Right lobe of liver (tissue), 6 donors: ENCODE data around the gene DPP7. TPM values are rescaled to one million over a fixed set of nuclear protein-coding genes. Genes with fewer than 3 reads are reported as not detected.

Experiments used
- ATAC-seq, 4 donors: fragments of 200-7000 bp; cut with Tn5 transposase; one replicate each; pipeline ENCODE4 v1.9.1; 2020; ENCODE audit warnings: mild to moderate bottlenecking in 4 of 4, moderate library complexity in 4 of 4
- DNase-seq, 3 donors: peaks; one replicate each; pipeline ENCODE4 v3.0.0-alpha.2; 2020
- H3K27ac ChIP-seq, 3 donors: fragments of 200-600 bp; one replicate each; pipeline ENCODE4 v1.8.0; 2022
- H3K27me3 ChIP-seq, 2 donors: fragments of 200-600 bp; one replicate each; pipeline ENCODE4 v1.8.0; 2022
- H3K36me3 ChIP-seq, 4 donors: fragments of 200-600 bp; sonication (generic) in 1 of 4; one replicate each; pipeline versions ENCODE4 v1.5.1 to v1.8.0; 2017 to 2022; ENCODE audit warnings: control low read depth in 1 of 4
- H3K4me1 ChIP-seq, 4 donors: fragments of 200-600 bp; sonication (generic) in 1 of 4; one replicate each; pipeline versions ENCODE4 v1.5.1 to v1.8.0; 2017 to 2022; ENCODE audit warnings: control low read depth in 1 of 4
- H3K4me3 ChIP-seq, 3 donors: fragments of 200-600 bp; one replicate each; pipeline ENCODE4 v1.8.0; 2022
- H3K9me3 ChIP-seq, 4 donors: fragments of 200-600 bp; sonication (generic) in 1 of 4; one replicate each; pipeline versions ENCODE4 v1.5.1 to v1.8.0; 2017 to 2022; ENCODE audit warnings: control low read depth in 1 of 4
- POLR2A ChIP-seq: fragments of 450-650 bp; IDR thresholded peaks from one replicate; pipeline ENCODE4 v1.6.1; 2017; ENCODE audit warnings: antibody characterized with exemption, mild to moderate bottlenecking
- WGBS: methylation state at CpG from one replicate; pipeline ENCODE4 v1.1.6; 2018; ENCODE audit warnings: low coverage, low lambda C conversion rate; ENCODE audit not compliant: insufficient coverage; ENCODE audit errors: missing lambda C conversion rate; 5-methylcytosine and 5-hydroxymethylcytosine counted together
- intact Hi-C, 2 donors: fragments of 100-400 bp; cut with DNase I; formaldehyde crosslinking; loops; one replicate each; pipeline versions ENCODE4 v1.11.2 to v1.14.1; 2022
- total RNA-seq, 6 experiments: library from RNA; depleted of rRNA in 2 of 6; stranded (reverse); fragments of >200 nt in 2 of 6; fragmentation: NEBNext Ultra II Directional in 3 of 6; extraction: Animal tissue kit (Norgen Biotek cat#: 25700) in 3 of 6; gene quantifications; one replicate each; pipeline versions ENCODE4 v1.1.0 to v1.2.4, GENCODE V29; 2016 to 2023
- TF ChIP-seq, protein P1 (sequence below), 4 donors: fragments of 200-600 bp in 3 of 4; fragments of 450-650 bp in 1 of 4; IDR thresholded peaks; one replicate each; pipeline versions ENCODE4 v1.5.1 to v1.8.0; 2016 to 2022; ENCODE audit warnings: antibody characterized with exemption in 4 of 4, mild to moderate bottlenecking in 2 of 4
- donor health status: DM: no; HTN: yes; CAD: no.
- donor health status: DM: no; HTN: no; CAD: no.
- donor health status: DM: no; HTN: no; CAD: no.
- donor health status: DM: no; HTN: yes; CAD: no.
- donor health status: DM: no; HTN: yes; CAD: no.

Gene DPP7
- total RNA-seq, 6 experiments from 2014 or later = 62.2 to 86.2 (median 66.2) TPM

DNA sequence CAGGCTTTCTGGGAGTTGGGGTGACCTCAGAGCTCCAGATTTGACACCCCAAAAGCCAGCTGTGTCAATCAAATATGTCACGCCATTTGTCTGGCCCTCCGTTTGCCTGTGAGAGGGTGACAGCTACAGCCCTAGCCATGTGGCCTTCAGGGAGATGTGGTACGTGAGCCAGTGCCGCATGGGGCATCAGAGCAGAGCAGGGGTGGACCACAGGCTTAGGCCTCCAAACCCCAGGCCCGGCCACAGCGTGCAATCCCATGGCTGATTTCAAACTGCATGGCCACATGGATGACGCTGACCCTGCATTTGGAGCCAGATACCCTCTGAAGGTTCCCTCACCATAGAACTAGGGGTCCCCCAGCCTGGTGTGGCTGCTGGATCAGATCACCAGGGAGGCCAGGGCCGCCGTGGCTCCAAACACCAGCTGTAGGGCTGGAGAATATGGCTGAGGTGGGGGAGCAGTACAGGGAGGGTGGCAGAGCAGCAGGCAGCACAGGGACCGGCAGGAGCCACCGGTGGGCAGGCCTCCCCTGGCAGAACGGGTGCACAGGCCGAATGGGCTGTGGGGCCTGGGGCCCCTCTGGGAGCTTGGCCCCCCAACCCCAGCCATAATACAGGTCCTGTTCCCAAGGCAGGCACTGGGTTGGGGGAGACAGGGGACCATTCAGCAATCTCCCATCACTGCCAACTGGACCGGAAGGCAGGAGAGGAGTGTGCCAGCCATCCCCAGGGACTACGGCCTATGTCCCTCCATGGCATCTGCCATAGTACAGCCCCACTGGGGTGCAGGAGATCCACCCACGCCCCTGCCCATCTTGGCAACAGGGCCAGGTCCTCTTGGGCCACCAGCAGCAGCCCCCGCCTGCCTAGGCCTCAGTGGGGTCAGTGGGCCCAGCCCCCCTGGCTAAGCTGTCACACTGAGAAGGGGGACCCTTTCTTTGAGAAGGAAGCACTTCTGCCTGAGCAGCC lies 45.7 kb downstream of the DPP7 start:
- no peaks in the 10 kb centered on the region for H3K36me3 ChIP-seq
- ATAC-seq (no peak), DNase-seq (peak in 1 of 3 donors; percentile 51)
- H3K27me3 ChIP-seq = peaks cover 0 to 14% of the 10 kb centered on the region in 2 donors
- no CpG with 5 or more reads among the region's 17 CpGs for WGBS
- H3K4me1 ChIP-seq = peaks cover 0 to 3% (median 0%) of the 10 kb centered on the region in 4 donors
- TF ChIP-seq, protein P1, sequence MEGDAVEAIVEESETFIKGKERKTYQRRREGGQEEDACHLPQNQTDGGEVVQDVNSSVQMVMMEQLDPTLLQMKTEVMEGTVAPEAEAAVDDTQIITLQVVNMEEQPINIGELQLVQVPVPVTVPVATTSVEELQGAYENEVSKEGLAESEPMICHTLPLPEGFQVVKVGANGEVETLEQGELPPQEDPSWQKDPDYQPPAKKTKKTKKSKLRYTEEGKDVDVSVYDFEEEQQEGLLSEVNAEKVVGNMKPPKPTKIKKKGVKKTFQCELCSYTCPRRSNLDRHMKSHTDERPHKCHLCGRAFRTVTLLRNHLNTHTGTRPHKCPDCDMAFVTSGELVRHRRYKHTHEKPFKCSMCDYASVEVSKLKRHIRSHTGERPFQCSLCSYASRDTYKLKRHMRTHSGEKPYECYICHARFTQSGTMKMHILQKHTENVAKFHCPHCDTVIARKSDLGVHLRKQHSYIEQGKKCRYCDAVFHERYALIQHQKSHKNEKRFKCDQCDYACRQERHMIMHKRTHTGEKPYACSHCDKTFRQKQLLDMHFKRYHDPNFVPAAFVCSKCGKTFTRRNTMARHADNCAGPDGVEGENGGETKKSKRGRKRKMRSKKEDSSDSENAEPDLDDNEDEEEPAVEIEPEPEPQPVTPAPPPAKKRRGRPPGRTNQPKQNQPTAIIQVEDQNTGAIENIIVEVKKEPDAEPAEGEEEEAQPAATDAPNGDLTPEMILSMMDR (IDR thresholded peaks at IDR 0.05) = no peak
- TF ChIP-seq POLR2A = no peak
- no peak overlapping the region for H3K4me3 ChIP-seq
- H3K27ac ChIP-seq = no peak overlapping the region
- H3K9me3 ChIP-seq = no peaks in the 10 kb centered on the region
- intact Hi-C loops = no loop called here

DNA sequence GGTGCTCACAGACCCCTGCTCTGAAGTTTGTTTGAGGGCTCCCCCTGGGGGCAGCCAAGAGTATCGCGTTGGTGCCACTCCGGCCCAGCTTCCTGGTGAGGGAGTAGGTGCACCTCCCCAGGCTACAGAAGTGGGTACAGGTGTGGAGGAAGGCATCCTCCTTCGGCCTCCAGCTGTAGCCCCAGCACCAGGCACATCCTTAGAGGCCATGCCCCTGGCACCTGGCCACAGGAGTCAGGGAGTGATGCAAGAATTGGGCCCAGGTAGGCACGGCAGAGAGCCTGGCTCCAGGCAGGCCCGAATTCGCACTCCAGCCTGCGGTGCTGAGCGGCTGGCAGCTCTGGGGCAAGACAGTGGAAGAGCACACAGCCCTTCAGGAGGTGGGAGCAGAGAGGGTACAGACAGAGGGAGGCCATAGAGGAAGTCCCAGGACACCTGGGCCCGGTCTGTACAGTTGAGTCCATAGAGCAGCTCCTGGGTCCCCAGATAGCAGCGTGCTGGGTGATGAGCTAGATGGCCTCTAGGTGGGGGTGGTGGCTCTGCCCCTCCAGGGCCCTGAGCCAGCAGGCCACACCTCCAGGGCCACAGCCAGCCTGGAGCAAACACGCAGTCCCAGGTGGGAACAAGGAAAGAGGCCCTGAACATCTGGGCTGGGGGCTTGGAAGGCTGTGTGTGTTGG lies 46.5 kb downstream of the DPP7 start:
- peak; percentile 75 to 80 (median 78) for ATAC-seq
- intact Hi-C loops = no loop called here

DNA sequence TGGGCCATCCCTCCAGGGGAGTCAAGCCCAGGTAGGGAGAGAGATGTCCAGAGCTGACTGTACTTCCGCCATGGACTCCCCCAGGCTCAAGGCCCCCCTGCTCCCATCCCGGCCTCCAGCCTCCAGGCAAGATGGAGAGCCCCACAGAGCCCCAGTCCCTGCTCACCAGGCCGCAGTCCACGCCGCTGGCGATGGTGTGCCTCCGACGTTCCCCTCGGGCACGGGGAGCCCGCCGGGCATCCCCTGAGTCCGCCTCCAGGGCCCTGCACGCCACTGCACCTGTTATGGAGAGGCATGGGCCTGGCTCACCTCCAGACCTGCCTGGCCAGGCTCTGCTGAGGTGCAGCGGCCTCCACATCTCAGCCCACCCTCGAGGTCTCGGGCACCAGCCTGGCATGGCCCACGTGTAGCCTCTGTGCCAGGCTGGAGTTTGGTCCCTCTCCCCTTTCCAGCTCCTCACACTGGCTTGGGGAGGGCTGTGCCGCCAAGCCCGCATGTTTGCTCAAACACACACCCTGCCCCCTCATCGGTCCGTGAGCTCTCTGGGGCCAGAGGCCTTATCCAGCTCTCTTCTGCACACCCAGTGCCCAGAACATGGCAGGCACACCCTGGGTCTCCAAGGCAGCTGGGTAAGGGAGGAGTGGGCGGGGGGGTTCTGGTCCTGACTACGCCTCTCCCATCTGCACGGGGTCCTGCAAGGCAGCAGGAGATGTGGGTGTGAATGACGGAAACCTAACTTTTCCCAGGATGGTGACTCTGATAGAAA lies 48.3 kb downstream of the DPP7 start:
- ATAC-seq (no peak), DNase-seq (no peak)
- TF ChIP-seq, protein P1 (IDR thresholded peaks at IDR 0.05) = no peak
- TF ChIP-seq POLR2A = no peak
- Histone ChIP-seq H3K36me3 (no peaks in the 10 kb centered on the region), H3K9me3 (no peaks in the 10 kb centered on the region), H3K27me3 (peaks cover 0 to 14% of the 10 kb centered on the region in 2 donors), H3K4me1 (peaks cover 0 to 3% (median 0%) of the 10 kb centered on the region in 4 donors), H3K4me3 (no peak overlapping the region), H3K27ac (no peak overlapping the region)
- WGBS = 45% methylated on average over 8 of the region's 26 CpGs
- intact Hi-C loops = no loop called here

More for the DNA sequence above, 46.5 kb downstream of the DPP7 start:
- no peaks in the 10 kb centered on the region for H3K36me3 ChIP-seq
- H3K9me3 ChIP-seq = no peaks in the 10 kb centered on the region
- no peak overlapping the region for H3K4me3 ChIP-seq
- peaks cover 0 to 3% (median 0%) of the 10 kb centered on the region in 4 donors for H3K4me1 ChIP-seq
- H3K27me3 ChIP-seq = peaks cover 0 to 14% of the 10 kb centered on the region in 2 donors
- no peak overlapping the region for H3K27ac ChIP-seq
- TF ChIP-seq, protein P1 (IDR thresholded peaks at IDR 0.05) = peak; percentile 76 to 81 (median 78)
- TF ChIP-seq POLR2A = no peak
- WGBS = 10% methylated on average over 4 of the region's 12 CpGs
- DNase-seq = peak; percentile 79 to 86 (median 85)

DNA sequence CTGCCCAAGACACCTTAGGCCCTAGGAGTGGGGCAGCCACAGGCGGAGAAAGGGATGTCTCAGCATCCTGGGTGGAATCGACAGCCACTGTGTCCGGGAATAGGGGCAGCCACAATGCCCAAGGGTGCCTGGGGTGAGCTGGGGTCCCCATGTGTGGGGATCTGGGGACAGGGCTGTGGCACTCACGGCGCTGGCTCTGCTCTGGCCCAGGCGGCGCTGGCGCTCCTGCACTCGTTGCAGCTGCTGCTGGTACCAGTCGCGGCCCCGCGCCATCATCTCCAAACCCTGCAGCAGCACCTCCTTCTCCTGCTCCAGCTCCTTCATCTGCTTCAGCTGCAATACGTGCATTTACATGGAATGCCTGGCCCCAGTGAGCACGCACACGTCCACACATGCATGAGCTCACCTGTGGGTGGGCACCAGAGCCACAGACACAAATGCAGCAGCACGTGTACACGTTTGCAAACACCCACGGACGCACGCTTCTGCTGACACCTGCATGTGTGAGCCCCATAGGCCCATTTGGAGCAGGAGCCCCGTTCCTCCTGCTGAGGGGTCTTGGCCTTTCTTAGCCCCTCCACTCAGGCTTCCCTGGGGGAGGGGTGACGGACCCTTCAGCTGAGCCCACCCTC lies 49.1 kb downstream of the DPP7 start:
- intact Hi-C loops = no loop called here
- no peak for ATAC-seq
- no peak for DNase-seq

More for the DNA sequence above, 49.1 kb downstream of the DPP7 start:
- Histone ChIP-seq H3K4me1 (no peaks in the 10 kb centered on the region), H3K27me3 (peaks cover 0 to 14% of the 10 kb centered on the region in 2 donors), H3K27ac (no peak overlapping the region), H3K4me3 (no peak overlapping the region), H3K9me3 (no peaks in the 10 kb centered on the region), H3K36me3 (no peaks in the 10 kb centered on the region)
- no peak for TF ChIP-seq POLR2A
- TF ChIP-seq, protein P1 (IDR thresholded peaks at IDR 0.05) = no peak
- WGBS = 35% methylated on average over 8 of the region's 23 CpGs
